Neural progenitor cell (in vitro differentiated cells): ENCODE results near the gene PDHX.

Source experiments
- CTCF ChIP-seq: fragments of 200-600 bp; sonication (generic); IDR thresholded peaks from 2 replicates; pipeline ENCODE4 v1.5.1; 2017; ENCODE audit warnings: antibody characterized with exemption, mild to moderate bottlenecking
- EZH2 ChIP-seq: fragments of 200-600 bp; sonication (generic); IDR thresholded peaks from 2 replicates; pipeline ENCODE4 v1.6.1; 2017; ENCODE audit warnings: antibody characterized with exemption, mild to moderate bottlenecking, moderate library complexity

- TF ChIP-seq EZH2 (no peak), CTCF (no peak)
Observed at GRCh38 chr11:34886609-34887008, 29.8 kb upstream of the PDHX start.
